ENCODE measurements around the gene MSRB3.
"Not testable (repeated sequence)": the region's sequence is repeated elsewhere in the genome, so short reads cannot be mapped to it uniquely, and the experiment has no call there.

MSRB3 gene

DNA sequence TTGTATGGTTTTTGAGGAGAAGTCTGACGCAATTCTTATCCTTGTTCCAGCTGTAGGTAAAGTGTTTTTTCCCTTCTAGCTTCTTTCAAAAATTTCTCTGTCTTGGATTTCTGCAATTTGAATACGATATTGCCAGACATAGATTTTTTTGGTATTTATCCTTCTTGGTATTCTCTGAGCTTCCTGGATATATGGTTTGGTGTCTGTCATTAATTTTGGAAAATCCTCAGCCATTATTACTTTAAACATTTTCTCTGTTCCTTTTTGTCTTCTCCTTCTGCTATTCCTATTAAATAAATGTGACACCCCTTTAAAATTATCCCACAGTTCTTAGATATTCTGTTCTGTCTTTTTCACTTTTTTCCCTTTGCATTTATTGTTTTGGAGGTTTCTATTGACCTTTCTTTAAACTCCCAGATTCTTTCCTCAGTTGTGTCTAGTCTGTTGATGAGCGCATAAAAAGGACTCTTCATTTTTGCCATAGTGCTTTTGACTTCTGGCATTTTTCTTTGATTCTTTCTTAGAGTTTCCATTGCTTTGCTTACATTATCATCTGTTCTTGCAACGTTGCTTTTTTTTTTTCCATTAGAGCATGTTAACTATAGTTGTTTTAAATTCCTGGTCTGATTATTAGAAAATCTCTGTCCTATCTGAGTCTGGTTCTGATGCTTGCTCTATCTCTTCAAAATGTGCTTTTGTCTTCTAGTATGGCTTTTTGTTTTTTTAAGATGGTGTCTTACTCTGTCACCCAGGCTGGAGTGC lies 129.1 kb downstream of the MSRB3 start:
- no peak for DNase-seq

DNA sequence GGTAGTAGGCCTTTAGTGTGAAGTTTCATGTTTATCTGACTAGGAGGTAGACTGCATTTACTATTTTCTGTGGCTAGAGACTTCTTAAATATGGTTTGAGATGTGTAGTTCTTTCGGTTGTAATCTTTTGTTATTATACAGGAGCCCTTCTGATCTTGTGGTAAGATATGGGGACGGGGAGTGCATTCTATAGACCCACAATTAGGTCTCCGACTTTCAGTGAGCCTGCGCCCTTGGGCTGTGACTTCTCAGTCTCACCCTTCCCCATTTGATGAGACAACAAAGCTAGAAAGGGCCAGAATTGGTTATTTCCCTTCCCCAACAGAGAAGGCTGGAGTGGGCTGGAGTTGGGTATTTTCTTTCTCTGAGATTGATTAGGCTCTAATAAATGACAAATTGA lies 130.0 kb downstream of the MSRB3 start:
- DNase-seq, result no peak

DNA sequence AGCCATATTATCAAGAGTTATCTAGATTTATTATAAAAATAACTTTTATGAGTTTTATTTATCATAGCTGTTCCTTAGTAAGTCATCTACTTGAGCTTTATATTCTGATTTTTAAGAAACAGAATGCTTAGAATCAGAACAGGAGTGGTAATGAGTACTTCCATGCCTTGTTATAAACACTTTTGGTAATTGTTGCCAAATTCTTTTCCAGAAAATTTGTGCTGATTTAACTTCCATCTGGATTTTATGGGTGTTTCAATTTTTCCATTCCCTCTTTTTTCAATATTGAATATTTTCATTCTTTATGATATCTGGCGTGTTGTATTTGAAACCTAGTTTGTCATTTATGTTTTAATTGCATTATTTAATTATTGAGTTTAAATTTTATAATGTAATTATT lies 131.2 kb downstream of the MSRB3 start:
- DNase-seq, result no peak

DNA sequence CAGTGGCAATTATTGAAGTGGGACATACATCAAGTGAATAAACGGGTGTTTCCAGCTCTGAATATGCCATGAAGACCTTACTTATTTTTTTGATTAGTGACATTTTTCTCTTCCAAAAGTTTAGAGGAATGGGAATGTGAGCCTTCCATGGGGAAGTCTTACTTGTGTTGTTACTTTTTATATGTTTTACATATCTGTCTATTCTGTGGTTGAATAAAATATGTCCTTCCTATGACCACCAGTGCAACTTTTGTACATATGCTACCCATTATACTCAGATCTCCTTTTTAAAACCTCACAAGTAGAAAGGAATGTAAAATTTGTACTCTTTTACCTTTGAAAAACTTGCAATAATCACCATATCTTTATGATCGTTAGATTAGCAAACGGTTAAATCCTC lies 132.7 kb downstream of the MSRB3 start:
- DNase-seq, result no peak

DNA sequence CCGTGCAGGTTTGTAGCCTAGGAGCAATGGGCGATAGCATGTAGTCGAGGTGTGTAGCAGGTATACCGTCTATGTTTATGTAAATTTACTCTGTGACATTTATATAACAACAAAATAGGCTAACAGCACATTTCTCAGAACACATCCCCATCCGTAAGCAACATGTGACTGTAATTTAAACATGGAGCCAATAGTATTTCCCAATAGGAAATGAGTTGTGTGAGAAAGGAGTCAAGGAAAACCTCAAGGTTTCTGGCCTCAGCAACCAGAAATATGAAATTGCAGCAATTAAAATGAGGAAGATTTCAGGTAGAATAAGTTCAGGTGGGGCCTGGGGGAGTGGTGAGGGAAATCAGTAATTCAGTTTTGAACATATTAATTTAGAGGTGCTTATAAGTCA lies 136.0 kb downstream of the MSRB3 start:
- peak; percentile 2 for DNase-seq

DNA sequence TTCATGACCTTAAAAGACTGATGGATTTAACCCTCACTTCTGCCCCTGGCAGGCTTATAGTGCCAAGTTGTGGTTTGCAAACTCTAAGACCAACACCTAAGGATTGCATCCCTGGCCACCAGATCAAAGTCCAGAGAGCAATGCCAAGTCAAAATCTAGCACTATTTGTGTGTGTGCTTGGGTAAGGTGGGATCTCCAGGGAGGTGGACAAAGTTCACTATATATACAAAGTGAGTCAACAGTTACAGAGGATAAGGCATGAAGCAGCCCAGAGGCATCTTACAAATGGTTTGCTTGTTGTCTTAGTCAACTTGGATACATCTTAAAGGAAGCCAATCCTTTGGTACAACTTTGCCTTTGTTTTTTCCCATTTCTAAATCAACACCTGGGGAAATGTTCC lies 137.3 kb downstream of the MSRB3 start:
- DNase-seq, result no peak

DNA sequence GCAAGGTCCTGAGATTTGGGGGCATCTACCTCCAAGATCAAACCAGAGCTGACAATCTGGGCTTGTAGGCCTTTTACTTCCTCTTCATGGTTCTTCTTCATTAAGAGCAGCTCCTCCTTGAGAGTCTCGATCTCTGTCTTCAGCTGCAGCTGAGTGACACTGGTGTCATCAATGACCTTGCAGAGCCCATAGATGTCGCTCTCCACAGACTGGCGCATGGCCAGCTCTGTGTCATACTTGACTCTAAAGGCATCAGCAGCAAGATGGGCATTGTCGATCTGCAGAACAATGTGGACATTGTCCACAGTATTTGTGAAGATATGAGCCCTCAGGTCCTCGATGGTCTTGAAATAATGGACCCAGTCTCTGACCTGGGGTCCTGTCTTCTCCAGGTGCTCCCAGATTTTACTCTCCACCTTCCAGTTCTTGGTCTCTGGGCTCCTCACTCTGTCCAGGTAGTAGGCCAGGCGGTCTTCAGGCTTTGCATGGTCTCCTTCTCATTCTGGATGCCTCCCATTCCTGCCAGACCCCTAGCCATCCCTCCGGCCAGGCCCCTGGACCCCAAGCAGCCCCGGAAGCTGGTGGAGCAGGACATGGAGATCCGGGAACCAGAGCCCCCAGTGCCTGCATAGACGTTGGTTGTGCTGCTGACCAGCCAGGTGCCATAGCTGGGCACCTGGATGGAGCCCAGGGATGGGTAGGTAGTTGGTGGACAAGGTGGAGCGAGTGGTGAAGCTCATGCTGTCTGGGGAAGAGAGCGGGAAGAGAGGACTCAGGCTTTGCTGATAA lies 141.0 kb downstream of the MSRB3 start:
- DNase-seq, result no peak

DNA sequence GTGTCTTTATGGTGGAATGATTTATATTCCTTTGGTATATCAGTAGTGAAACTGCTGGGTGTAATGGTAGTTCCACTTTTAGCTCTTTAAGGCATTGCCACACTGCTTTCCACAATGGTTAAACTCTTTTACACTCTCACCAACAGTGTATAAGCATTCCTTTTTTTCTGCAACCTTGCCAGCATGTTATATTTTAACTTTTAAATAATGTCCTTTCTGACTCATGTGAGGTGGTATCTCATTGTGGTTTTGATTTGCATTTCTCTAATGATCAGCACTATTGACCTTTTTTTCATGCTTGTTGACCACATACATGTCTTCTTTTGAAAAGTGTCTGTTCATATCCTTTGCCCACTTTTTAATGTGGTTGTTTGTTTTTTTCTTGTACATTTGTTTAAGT lies 142.5 kb downstream of the MSRB3 start:
- no peak for DNase-seq

DNA sequence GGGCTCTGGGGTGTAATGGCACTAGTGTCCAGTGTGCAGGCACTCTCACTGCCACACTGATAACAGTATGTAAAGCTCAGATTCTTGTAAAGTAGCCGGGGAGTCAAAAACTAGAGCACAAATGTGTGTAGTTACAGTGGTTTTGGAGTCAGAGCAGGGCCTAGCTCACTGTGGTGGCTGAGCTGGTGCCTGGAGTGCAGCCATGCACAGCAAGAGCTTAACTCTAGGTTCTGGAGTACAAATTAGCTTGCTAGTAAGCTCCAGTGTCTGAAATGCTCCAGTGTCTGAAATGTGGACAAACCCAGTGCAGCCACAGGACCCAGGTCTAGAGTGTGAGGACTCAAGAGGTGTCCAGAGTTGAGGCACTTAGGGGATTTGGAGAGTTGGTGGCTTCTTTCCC lies 149.2 kb downstream of the MSRB3 start:
- no peak for DNase-seq

DNA sequence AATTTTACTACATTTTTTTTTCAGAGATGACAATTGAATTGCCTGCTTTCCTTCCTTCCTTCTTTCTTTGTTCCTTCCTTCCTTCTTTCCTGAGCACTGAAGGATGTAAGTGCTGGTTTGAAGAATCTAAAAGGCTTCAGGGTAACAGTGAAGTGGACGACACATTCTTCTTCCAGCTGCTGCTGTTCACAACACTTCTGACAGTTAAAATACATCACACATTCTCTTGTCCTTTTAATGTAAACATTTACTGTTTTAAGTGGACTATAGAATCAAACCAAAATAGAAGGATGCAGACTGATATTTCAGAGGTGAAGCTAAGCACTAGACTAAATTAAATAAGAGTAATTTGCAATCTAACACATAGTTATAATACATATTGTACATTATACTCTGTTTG lies 151.5 kb downstream of the MSRB3 start:
- DNase-seq, result no peak

DNA sequence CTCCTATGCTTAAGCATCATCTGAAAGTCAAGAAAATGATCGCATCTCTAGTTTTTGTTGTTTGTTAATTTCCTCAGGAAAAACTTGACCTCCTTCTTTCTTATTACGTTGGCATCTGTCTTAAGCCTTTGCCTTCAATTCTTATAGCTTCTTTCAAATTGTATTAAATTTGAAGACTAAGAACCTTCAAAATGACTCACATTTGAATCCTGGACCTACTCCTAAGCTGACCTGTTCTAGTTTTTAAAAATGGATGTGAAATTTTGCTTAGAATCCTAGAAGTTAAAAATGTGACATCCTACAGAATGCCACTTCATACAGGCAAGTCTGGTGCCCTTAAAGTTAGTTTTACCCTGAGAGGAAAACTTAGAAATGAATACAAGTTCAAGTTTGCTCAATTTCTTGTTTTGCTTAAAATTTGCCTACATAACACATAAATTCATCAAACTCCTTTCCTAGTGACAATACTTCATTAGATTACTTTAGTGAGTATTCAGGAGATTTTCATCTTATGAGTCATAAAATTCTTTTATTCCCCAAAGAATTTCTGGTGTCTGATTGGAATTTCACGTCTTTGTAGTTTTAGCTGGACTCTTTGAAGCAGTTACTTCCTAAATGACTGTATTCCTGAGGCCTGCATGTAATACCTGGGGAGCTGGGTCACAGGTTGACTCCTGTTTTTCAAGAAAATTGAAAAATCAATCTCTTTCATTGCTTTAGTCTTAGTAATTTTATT lies 152.3 kb downstream of the MSRB3 start:
- no peak for DNase-seq

DNA sequence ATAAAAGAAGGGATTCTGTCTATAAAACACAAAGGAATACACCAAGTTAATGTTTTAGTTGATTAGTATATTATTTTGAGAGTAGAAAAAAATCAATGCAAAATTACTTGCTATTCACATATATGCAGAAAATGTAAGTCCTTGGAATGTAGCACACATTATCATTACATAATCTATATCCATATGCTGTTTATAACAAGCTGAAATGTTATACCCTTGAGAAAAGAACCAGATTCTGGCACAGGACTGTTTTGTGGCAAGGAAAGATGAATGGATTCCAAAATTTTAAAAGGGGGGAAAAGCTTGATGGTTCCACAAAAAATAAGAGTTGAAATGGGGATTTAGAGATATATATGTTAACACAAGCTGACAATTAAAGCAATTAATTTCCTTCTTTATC lies 153.6 kb downstream of the MSRB3 start:
- no peak for DNase-seq

DNA sequence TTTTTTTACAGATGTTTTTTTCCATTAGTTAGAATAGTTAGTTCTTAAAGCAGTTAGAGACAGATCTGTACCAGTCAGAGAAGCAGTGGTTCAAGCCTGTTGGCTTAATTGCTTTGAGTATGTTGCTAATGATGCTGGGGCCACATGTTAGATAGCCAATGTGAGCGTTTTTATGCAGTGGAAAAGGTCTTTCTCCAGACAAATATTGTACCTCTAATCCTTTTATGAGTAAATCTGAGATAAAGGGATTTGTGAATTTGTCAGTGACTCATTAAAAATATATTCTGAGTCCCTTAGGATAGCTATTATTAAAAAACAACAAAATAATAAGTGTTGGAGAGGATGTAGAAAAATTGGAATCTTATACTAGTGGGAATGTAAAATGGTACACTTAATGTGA lies 154.2 kb downstream of the MSRB3 start:
- no peak for DNase-seq

DNA sequence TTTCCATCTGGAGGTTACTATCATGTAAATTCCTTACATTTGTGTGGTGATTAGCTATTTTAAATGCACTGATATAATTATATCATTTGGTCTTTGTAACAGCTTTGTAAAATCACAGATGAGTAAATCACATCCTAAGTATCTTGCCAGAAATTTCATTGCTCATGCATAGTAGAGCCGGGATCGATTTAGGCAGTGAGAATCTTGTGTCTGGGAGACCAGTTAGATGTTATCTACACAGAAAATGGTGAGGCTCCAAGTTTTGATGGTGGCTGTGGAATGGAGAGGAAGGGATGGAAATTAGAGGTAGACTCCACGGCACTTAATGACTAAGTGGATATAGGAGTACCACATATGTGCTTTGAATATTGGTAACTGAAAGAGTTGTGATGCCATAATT lies 156.3 kb downstream of the MSRB3 start:
- DNase-seq, result no peak

DNA sequence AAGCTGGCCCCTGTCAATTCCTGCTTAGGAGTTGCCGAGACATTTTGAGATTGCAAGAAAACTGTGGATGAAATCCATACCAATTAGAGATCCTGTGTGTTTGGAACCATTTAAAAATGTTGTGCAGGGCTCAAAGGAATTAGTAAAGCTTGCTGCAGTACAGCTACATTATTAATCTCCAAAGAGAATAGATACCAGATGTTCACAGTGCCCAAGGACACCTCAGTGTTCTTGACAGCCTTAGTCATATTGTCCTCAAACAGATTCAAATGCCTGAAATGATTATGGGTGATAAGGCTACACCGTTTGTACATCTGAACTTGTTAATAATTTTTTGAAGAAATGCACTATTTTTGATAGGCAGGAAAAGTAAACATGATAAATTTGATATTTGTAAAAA lies 164.6 kb downstream of the MSRB3 start:
- DNase-seq, result no peak

DNA sequence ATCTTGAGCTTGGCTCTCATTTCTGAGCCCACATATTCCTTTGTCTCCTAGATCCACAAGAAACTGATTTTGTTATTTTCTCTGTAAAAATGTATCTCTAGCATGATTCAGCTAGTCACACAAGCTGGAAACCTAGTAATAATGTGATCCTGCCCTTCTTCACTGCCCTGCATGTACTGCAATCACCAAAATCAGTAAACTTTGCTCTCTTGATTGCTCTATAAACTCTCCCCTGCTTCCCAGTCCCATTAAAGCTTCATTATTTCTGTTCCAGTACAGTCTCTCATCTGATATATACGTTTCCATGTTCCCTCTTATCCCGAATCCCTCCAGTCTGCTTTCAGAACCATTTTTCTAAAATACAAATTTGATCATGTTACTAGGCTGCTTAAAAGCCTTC lies 166.5 kb downstream of the MSRB3 start:
- no peak for DNase-seq

DNA sequence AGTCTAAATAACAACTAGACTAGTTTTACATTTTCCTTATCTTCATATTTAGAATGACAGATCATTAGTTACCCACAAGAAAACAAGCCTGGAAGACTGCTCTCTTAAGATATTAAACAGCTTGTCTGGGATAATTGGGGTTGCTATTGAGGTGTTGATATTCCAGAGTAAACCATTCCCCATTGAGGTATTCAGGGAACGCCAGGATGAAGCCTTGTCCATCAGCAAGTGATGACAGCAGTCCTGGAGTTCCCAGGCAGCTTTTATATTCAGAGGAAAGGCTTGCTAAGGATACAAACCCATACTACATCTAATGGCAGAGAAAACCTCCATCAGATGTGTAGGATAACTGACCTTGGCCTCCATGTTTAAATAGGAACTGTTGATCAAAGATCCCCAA lies 168.4 kb downstream of the MSRB3 start:
- no peak for DNase-seq

DNA sequence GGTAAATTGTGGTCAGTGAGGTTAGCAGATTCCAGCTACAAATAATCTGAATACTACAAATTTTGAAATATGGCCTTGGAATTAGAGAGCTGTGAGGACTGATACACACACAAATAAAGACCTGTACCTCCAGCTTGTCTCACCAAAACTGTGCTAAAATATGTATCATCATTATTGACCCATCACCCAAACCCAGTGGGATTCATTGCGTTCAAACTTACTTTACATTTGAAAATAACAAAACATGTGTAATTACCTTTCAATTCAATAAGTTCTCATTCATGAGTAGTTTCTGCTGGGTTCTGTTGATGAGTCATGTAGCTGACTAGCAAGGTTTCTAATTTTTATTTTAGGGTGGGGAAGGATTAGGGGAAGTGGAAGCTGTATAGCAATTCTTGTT lies 170.9 kb downstream of the MSRB3 start:
- peak; percentile 60 for DNase-seq

DNA sequence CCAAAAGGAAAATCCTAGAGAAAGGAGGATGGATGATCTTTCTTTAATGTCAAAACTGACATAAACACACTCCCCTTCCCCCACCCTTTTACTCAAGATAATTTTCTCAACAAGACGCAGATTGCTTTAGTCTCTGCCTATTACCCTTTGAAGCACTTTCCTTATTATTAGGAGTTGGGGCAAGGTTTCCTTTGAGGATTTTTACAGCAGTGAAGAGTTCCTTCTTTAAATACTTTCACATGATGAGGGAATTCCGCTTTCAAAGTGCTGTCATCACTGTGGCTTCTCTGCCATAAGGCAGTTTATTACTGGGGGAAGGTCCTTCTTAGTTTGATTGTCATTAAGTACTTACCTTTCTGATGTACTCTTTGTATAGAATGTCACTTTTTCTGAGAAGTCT lies 172.1 kb downstream of the MSRB3 start:
- peak; percentile 67 for DNase-seq

DNA sequence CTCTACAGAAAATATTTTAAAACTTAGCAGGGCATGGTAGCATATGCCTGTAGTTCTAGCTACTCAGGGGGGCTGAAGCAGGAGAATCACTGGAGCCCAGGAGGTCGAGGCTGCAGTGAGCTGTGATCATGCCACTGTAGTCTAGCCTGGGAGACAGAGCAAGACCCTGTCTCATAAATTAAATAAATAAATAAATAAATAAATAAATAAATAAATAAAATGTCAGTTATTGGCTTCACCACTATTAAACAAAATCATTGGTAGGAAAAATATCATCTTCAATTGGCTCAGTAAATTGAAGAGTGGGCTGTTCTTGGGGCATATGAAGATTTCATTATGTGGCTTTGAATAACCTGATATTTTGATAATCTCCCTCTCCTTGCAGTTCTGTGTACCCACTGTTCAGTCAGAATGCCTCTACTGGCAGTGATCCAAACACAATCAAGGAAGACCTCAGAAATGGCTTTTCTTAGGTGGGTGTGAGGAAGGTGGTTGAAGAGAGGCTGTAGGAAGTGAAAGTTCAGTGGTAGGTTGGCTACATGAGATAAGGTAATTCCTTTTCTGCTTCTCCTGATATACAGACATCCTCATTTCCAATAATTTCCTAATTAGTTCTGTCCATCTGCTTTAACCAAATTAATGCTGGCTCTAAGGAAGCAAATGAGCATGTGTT lies 175.8 kb downstream of the MSRB3 start:
- DNase-seq, result no peak

DNA sequence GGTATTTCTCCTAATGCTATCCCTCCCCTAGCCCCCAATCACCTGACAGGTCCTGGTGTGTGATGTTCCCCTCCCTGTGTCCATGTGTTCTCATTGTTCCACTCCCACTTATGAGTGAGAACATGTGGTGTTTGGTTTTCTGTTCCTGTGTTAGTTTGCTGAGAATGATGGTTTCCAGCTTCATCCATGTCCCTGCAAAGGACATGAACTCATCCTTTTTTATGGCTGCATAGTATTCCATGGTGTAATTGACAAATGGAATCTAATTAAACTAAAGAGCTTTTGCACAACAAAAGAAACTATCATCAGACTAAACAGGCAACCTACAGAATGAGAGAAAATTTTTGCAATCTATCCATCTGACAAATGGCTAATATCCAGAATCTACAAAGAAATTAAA lies 178.9 kb downstream of the MSRB3 start:
- DNase-seq, result not testable (repeated sequence)

DNA sequence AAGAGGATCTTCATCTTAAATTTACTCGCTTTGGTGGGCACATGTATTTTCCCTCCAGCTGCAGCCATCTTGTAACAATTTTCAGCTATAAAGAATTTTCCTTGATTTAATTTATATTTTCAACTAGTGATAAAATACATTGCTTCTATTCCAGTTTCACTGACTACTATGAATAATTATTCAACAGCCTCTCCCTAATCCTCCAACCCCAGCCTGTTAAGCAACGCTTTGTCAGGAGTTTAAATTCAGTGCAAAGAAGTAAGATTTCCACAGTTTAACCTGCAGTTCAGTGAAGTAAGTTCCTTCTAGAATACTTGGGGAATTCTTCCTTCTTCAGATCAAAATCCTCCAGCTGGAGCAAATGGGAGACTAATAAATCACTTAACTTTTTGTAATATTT lies 180.2 kb downstream of the MSRB3 start:
- no peak for DNase-seq

DNA sequence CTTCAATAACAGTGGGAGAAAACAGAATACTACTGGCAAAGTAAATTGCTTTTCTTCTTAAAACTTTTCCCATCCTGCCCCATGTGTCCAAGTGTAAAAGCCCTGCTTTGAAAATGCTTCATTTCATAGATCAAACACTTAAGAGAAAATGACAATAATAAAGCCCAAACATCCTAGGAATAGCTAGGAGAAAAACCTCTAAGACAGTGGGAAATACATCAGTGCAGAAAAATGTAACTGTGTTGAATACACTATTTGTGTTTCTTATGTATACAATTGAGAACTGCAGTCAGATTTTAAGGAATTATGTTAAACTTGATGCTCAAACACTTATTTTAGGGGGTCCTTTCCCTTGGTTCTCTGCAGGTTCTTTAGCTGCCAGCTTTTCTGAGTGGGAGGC lies 181.1 kb downstream of the MSRB3 start:
- no peak for DNase-seq
